ENCODE data around the gene NRXN3. TPM values are rescaled to one million over a fixed set of nuclear protein-coding genes. Genes with fewer than 3 reads are reported as not detected.

Gene NRXN3
- total and polyA plus RNA-seq, 8 donors, result 0.29 to 41.1 (median 9.1) TPM

GRCh38 chr14:78488938-78489337 lies 318.8 kb downstream of the NRXN3 start:
- Histone ChIP-seq H3K27ac (no peak overlapping the region), H3K4me3 (no peak overlapping the region), H3K36me3 (no peaks in the 10 kb centered on the region), H3K4me1 (no peaks in the 10 kb centered on the region), H3K27me3 (no peaks in the 10 kb centered on the region), H3K9me3 (no peaks in the 10 kb centered on the region)
- 79 to 84% (median 80%) methylated on average over 4 of the region's 4 CpGs for WGBS, 5 donors
- DNase-seq, result no peak
- TF ChIP-seq POLR2A (IDR thresholded peaks at IDR 0.05), result no peak
- TF ChIP-seq EP300 (IDR thresholded peaks at IDR 0.05), result no peak
- no peak for TF ChIP-seq POLR2AphosphoS5 (IDR thresholded peaks at IDR 0.05)
- TF ChIP-seq CTCF (IDR thresholded peaks at IDR 0.05), result no peak
- intact Hi-C loops (cut with DNase I; ENCODE audit: low total_unique reads), result no loop called here

GRCh38 chr14:78491048-78491447 lies 320.9 kb downstream of the NRXN3 start:
- 70 to 93% (median 88%) methylated on average over 7 of the region's 7 CpGs for WGBS, 5 donors
- no peak for DNase-seq
- no peak overlapping the region for H3K4me3 ChIP-seq
- no peak overlapping the region for H3K27ac ChIP-seq
- no peaks in the 10 kb centered on the region for H3K4me1 ChIP-seq
- intact Hi-C loops (cut with DNase I; ENCODE audit: low total_unique reads), result no loop called here
- TF ChIP-seq EP300 (IDR thresholded peaks at IDR 0.05) (no peak), POLR2A (IDR thresholded peaks at IDR 0.05) (no peak), CTCF (IDR thresholded peaks at IDR 0.05) (no peak), POLR2AphosphoS5 (IDR thresholded peaks at IDR 0.05) (no peak)
- no peaks in the 10 kb centered on the region for H3K27me3 ChIP-seq
- H3K9me3 ChIP-seq, result no peaks in the 10 kb centered on the region
- no peaks in the 10 kb centered on the region for H3K36me3 ChIP-seq

- intact Hi-C loops (cut with DNase I; ENCODE audit: low total_unique reads), result no loop called here
- no peak for DNase-seq
- WGBS, 5 donors, result 83 to 90% (median 86%) methylated on average over 2 of the region's 2 CpGs
These were observed 328.0 kb downstream of the NRXN3 start for GRCh38 chr14:78498062-78498595.

GRCh38 chr14:78501909-78502308 lies 331.7 kb downstream of the NRXN3 start:
- TF ChIP-seq POLR2AphosphoS5 (IDR thresholded peaks at IDR 0.05) (no peak), POLR2A (IDR thresholded peaks at IDR 0.05) (no peak), EP300 (IDR thresholded peaks at IDR 0.05) (no peak), CTCF (IDR thresholded peaks at IDR 0.05) (no peak)
- intact Hi-C loops (cut with DNase I; ENCODE audit: low total_unique reads), result no loop called here
- 78 to 85% (median 83%) methylated on average over 4 of the region's 4 CpGs for WGBS, 5 donors
- H3K27me3 ChIP-seq, result no peaks in the 10 kb centered on the region
- peaks cover 0 to 7% (median 6%) of the 10 kb centered on the region in 4 donors for H3K9me3 ChIP-seq
- H3K4me3 ChIP-seq, result no peak overlapping the region
- H3K27ac ChIP-seq, result no peak overlapping the region
- no peaks in the 10 kb centered on the region for H3K4me1 ChIP-seq
- H3K36me3 ChIP-seq, result no peaks in the 10 kb centered on the region
- no peak for DNase-seq

More at GRCh38 chr14:78498062-78498595, 328.0 kb downstream of the NRXN3 start:
- Histone ChIP-seq H3K9me3 (peaks cover 0 to 7% (median 6%) of the 10 kb centered on the region in 4 donors), H3K4me1 (no peaks in the 10 kb centered on the region), H3K36me3 (no peaks in the 10 kb centered on the region), H3K4me3 (no peak overlapping the region), H3K27me3 (no peaks in the 10 kb centered on the region), H3K27ac (no peak overlapping the region)
- no peak for TF ChIP-seq POLR2AphosphoS5 (IDR thresholded peaks at IDR 0.05)

GRCh38 chr14:78508023-78508422 lies 337.9 kb downstream of the NRXN3 start:
- H3K36me3 ChIP-seq, result no peaks in the 10 kb centered on the region
- no peak overlapping the region for H3K4me3 ChIP-seq
- intact Hi-C loops (cut with DNase I; ENCODE audit: low total_unique reads), result no loop called here
- no peak overlapping the region for H3K27ac ChIP-seq
- no peak for TF ChIP-seq POLR2AphosphoS5 (IDR thresholded peaks at IDR 0.05)
- TF ChIP-seq CTCF (IDR thresholded peaks at IDR 0.05), result no peak
- TF ChIP-seq POLR2A (IDR thresholded peaks at IDR 0.05), result no peak
- TF ChIP-seq EP300 (IDR thresholded peaks at IDR 0.05), result no peak
- no peaks in the 10 kb centered on the region for H3K9me3 ChIP-seq
- DNase-seq, result peak in 1 of 2 donors; percentile 4
- 82 to 85% (median 83%) methylated on average over 4 of the region's 4 CpGs for WGBS, 5 donors
- no peaks in the 10 kb centered on the region for H3K4me1 ChIP-seq
- H3K27me3 ChIP-seq, result no peaks in the 10 kb centered on the region

All from stomach (tissue), 9 donors.